PC-9 (cell line): ENCODE data around the gene FAM111A. TPM values are rescaled to one million over a fixed set of nuclear protein-coding genes. Genes with fewer than 3 reads are reported as not detected.

Experiments
- BruUV-seq: library from RNA; stranded (reverse); fragments of 400-500 nt; replicated peaks from 2 replicates; lab custom pipeline; 2021; lab: Mats Ljungman, UMichigan
- CTCF ChIA-PET: fragments of 300-600 bp; sonication (Branson Sonifier 250); formaldehyde crosslinking; loops from one replicate; lab custom pipeline; 2022; ENCODE audit warnings: antibody characterized with exemption; lab: Charles Lee
- POLR2A ChIA-PET: fragments of 300-600 bp; sonication (Branson Sonifier 250); formaldehyde crosslinking; loops from one replicate; lab custom pipeline; 2022; ENCODE audit warnings: antibody characterized with exemption; ENCODE audit not compliant: unreplicated experiment; lab: Charles Lee
- DNase-seq, 2 experiments: peaks; one replicate each; pipeline versions ENCODE4 v3.0.0 to v3.0.0-alpha.2; 2015 to 2022; ENCODE audit warnings: mixed read lengths in 1 of 2
- H2AFZ ChIP-seq: fragments of 200-600 bp; sonication (generic); 2 replicates; pipeline ENCODE4 v1.8.1; 2017; ENCODE audit warnings: antibody characterized with exemption
- H3F3A ChIP-seq: fragments of 200-600 bp; sonication (generic); 2 replicates; pipeline ENCODE4 v1.8.1; 2017; ENCODE audit warnings: antibody characterized with exemption, mild to moderate bottlenecking, low read depth; ENCODE audit not compliant: insufficient read depth
- H3K27ac ChIP-seq: fragments of 200-600 bp; sonication (generic); 2 replicates; pipeline ENCODE4 v1.6.1; 2016; ENCODE audit warnings: mixed run types
- H3K27me3 ChIP-seq: fragments of 200-600 bp; sonication (generic); 2 replicates; pipeline ENCODE4 v1.6.1; 2016; ENCODE audit warnings: low read depth, mixed run types; ENCODE audit not compliant: insufficient read depth
- H3K36me3 ChIP-seq: fragments of 200-600 bp; sonication (generic); 2 replicates; pipeline ENCODE4 v1.6.1; 2016; ENCODE audit warnings: low read depth, mixed run types
- H3K4me1 ChIP-seq: fragments of 200-600 bp; sonication (generic); replicated peaks from 2 replicates; pipeline ENCODE4 v1.6.1; 2016; ENCODE audit warnings: mixed run types; ENCODE audit not compliant: insufficient read depth
- H3K4me2 ChIP-seq: fragments of 200-600 bp; sonication (generic); 2 replicates; pipeline ENCODE4 v1.6.1; 2017; ENCODE audit warnings: mixed run types
- H3K4me3 ChIP-seq: fragments of 200-600 bp; sonication (generic); 2 replicates; pipeline ENCODE4 v1.6.1; 2016; ENCODE audit warnings: mixed run types
- H3K79me2 ChIP-seq: fragments of 200-600 bp; sonication (generic); 2 replicates; pipeline ENCODE4 v1.6.1; 2017; ENCODE audit warnings: low read depth, mixed run types
- H3K9me2 ChIP-seq: fragments of 200-600 bp; sonication (generic); 2 replicates; pipeline ENCODE4 v1.8.1; 2017; ENCODE audit warnings: mild to moderate bottlenecking; ENCODE audit not compliant: insufficient read depth
- H3K9me3 ChIP-seq: fragments of 200-600 bp; sonication (generic); 2 replicates; pipeline ENCODE4 v1.8.1; 2016; ENCODE audit warnings: low read depth; ENCODE audit not compliant: insufficient read depth
- H4K20me1 ChIP-seq: fragments of 200-600 bp; sonication (generic); 2 replicates; pipeline ENCODE4 v1.8.1; 2017; ENCODE audit not compliant: insufficient read depth
- CTCF ChIP-seq: fragments of 200-600 bp; sonication (generic); conservative IDR thresholded peaks from 2 replicates; pipeline ENCODE4 v1.6.1; 2017; ENCODE audit warnings: mixed run types, antibody characterized with exemption, mild to moderate bottlenecking, moderate library complexity
- EZH2 ChIP-seq: fragments of 200-600 bp; sonication (generic); IDR thresholded peaks from 2 replicates; pipeline ENCODE4 v1.8.0; 2017; ENCODE audit warnings: antibody characterized with exemption, low read depth
- intact Hi-C: fragments of 100-400 bp; cut with micrococcal nuclease; formaldehyde crosslinking; loops from one replicate; pipeline ENCODE4 v1.10.0; 2022; ENCODE audit not compliant: unreplicated experiment
- total RNA-seq: library from RNA; stranded (reverse); gene quantifications from 2 replicates; pipeline ENCODE4 v1.2.3, GENCODE V29; 2021

Gene FAM111A
- total RNA-seq, 1 experiment from 2014 or later, result 95.3 TPM

- H3K27me3 ChIP-seq, result no peaks in the 10 kb centered on the region
- TF ChIP-seq EZH2 (no peak), CTCF (no peak)
- H3K9me3 ChIP-seq, result no peaks in the 10 kb centered on the region
- peaks cover 53% of the 10 kb centered on the region for H3K4me1 ChIP-seq
- H3K36me3 ChIP-seq, result peaks cover 71% of the 10 kb centered on the region
- H2AFZ ChIP-seq, result no peak overlapping the region
- H3K79me2 ChIP-seq, result peaks cover 37% of the 10 kb centered on the region
- ChIA-PET POLR2A (no interaction called here), CTCF (no interaction called here)
- no peaks in the 10 kb centered on the region for H4K20me1 ChIP-seq
- intact Hi-C loops, result no loop called here
- H3K4me2 ChIP-seq, result peak overlapping the region; percentile 75; the same call in 1 of the 2 replicates
- peak overlapping the region; percentile 81 for H3K27ac ChIP-seq
- peaks cover 25% of the 10 kb centered on the region for H3F3A ChIP-seq
- H3K9me2 ChIP-seq, result no peaks in the 10 kb centered on the region
- DNase-seq, result no peak
- no peak overlapping the region for H3K4me3 ChIP-seq
- BruUV-seq, result no TSS peak
Measured at GRCh38 chr11:59191095-59191494, 48.4 kb downstream of the FAM111A start.

- intact Hi-C loops, result no loop called here
- TF ChIP-seq CTCF, result no peak
- no peak for TF ChIP-seq EZH2
- peaks cover 31% of the 10 kb centered on the region for H3K79me2 ChIP-seq
- no peaks in the 10 kb centered on the region for H3K27me3 ChIP-seq
- no peaks in the 10 kb centered on the region for H3K9me3 ChIP-seq
- peaks cover 25% of the 10 kb centered on the region for H3F3A ChIP-seq
- CTCF ChIA-PET, result interaction anchor here (0.6 kb wide), 1 partner anchor 209 kb away, joined by 5 read pairs; no protein-coding TSS in a partner anchor
- no peak for DNase-seq
- POLR2A ChIA-PET, result no interaction called here
- H4K20me1 ChIP-seq, result no peaks in the 10 kb centered on the region
- no TSS peak for BruUV-seq
- H3K4me3 ChIP-seq, result no peak overlapping the region
- H3K4me2 ChIP-seq, result no peak overlapping the region
- no peak overlapping the region for H3K27ac ChIP-seq
- no peaks in the 10 kb centered on the region for H3K9me2 ChIP-seq
- H3K36me3 ChIP-seq, result peaks cover 76% of the 10 kb centered on the region
- peaks cover 46% of the 10 kb centered on the region for H3K4me1 ChIP-seq
- no peak overlapping the region for H2AFZ ChIP-seq
Measured at GRCh38 chr11:59191890-59192289, 49.2 kb downstream of the FAM111A start.

GRCh38 chr11:59192446-59193020, 49.9 kb downstream of the FAM111A start:
- Histone ChIP-seq H2AFZ (no peak overlapping the region), H3F3A (peaks cover 25% of the 10 kb centered on the region), H3K9me2 (no peaks in the 10 kb centered on the region), H3K9me3 (no peaks in the 10 kb centered on the region), H3K27me3 (no peaks in the 10 kb centered on the region), H4K20me1 (no peaks in the 10 kb centered on the region), H3K36me3 (peaks cover 77% of the 10 kb centered on the region), H3K4me1 (peaks cover 40% of the 10 kb centered on the region), H3K79me2 (peaks cover 25% of the 10 kb centered on the region), H3K4me3 (no peak overlapping the region), H3K4me2 (no peak overlapping the region), H3K27ac (no peak overlapping the region)
- no peak for DNase-seq
- no peak for TF ChIP-seq EZH2
- TF ChIP-seq CTCF, result no peak
- ChIA-PET CTCF (no interaction called here), POLR2A (no interaction called here)
- no TSS peak for BruUV-seq
- intact Hi-C loops, result no loop called here
